Nucleus accumbens (tissue), 56 donors: ENCODE results near the gene MAP3K4.
"Not testable (repeated sequence)": the region's sequence is repeated elsewhere in the genome, so short reads cannot be mapped to it uniquely, and the experiment has no call there.

Experiments
- DNase-seq, 56 donors: peaks; one replicate each; lab custom pipeline; 2025; lab: John Stamatoyannopoulos, UW

MAP3K4 gene

DNA sequence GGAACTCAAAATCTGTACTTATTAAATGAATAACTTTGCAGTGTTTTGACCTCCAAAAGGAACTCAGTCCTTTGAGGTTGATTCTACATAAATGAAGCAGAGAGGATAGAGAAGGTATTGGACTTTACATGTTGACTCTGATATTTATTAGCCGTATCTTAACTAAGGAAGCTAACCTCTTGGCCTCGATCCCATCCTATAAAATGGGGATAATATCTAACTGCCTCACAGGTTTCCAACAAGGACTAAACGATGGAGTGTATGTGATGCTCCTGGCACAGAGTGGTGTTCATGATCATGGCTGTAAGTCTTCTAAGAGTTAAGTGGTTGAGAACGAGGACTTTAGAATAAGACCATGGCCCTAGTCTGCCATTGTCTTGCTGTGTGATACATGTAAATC is 24.2 kb upstream of the MAP3K4 start:
- no peak for DNase-seq

DNA sequence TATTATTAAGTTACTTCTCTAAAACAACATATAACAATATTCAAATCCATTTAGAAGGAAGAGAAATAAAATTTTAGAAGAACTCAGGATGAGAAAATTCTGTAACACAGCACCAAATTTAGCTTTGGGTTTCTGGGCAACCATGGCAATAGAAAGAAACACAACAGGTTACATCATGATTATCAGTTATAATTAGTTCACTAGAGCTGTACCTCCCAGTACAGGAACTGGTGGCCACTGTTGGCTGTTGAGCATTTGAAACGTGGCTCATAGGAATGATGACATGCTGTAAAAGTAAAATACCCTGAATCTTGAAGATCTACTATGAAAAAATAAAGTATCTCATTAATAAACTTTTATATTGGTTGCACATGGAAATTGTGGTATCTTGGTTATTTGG is 23.7 kb upstream of the MAP3K4 start:
- DNase-seq, result no peak

DNA sequence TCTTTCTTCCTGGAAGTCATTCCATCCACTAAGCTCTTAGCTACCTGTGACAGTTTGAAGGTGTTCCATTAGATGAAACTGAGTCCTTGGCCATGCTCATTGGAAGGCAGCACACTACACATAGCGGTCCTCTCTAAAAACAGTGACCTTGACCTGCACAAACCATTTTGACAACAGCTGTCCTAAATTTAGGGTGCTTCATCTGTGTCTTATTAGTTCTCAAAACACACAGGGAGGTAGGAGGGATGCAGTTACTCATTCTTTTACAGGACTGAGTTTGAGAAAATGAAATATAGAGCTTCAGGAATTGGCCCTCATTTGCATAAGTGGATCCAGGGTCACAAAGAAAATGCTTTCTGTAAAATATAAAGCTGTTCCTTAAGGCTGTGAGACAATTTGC is 20.4 kb upstream of the MAP3K4 start:
- DNase-seq, result no peak

DNA sequence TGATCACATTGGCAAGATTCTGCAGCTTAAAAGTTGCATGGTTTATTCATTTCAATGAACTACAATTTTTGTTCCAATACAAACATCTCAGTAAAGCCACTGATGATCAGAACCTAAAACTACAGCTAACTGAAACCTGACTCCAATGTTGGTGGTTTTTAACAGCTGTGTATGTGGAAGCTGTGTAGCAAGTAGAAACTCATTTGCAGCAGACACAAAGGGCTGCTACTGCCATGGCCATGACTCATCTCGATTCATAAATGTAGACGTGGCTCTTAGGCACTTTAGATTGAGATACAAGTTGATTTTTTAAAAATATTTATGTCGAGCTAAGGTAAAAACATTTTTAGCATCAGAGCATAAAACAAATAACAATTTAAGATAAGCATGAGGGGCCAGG is 19.5 kb upstream of the MAP3K4 start:
- DNase-seq, result no peak

DNA sequence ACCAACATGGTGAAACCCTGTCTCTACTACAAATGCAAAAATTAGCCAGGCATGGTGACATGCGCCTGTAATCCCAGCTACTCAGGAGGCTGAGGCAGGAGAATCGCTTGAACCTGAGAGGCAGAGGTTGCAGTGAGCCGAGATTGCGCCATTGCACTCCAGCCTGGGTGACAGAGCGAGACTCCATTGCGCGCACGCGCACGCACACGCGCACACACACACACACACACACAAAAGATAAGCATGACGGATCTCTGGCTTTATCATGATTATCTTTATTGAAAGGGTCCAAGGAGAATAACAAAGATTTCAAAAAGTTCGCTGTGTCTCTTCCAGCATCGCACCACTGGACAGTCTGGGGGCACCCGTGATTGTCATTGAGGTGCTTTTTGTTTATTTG is 19.0 kb upstream of the MAP3K4 start:
- not testable (repeated sequence) for DNase-seq

DNA sequence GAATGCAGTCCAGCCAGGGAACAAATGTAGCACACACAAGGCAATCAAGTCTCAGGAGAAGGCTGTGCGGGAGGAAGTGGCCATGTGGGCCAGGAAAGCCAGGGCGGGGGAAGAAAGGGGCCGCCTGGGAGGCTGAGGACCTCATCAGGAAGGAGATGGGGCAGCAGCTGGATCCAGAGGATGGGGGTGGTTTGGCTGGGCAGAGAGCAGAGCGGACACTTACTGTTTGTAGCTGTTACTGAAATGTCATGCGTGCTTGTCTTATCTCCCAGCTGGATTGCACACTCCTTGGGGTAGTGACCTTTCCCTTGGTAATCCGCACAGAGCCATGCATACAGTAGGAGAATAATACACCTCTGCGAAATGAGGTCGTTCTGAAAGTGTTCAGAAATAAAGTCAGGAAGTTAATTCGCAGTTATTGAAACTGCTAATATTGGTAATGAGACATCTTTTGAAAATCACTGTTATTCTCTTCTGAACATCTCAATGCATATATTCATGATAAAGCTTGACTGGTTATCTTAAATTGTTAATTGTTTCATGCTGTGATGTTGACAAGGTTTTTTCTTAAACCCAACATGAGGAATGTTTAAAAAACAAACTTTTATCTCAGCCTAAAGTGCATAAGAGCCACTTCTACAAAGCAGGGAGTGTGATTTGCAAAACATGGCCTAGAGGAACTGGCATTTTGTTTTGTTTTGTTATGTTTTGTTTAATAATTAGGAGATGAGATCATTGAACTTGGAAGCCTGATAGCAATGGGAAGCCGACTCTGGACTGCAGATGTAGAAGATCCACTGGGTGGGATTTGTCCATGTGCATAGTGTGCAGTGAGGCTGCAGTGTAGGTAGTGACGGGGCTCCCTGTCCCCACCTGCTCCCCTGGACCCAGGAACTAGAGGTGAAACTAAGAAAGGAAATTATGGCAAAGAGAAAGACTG is 18.0 kb upstream of the MAP3K4 start:
- no peak for DNase-seq

DNA sequence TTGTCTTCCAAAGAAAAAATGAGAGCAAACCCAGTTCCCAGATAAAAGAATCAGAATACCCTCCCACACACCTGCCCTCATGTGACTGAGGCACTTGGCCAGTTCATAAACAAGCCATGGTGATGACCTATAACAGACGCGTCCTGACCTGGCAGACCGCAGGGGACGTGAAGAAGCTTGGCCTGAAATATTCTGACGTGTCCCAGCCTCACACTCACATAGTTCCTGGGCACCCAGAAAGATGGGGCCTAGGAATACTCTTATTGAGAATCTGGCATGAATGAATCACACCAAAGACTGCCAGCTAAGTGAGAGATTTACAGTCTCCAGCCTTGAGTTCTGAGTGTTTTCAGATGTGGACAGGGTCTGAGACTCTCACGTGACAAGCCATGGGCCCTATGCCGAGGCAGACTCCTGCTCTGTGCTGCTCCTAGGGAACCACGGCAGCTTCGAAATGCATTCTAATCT is 17.2 kb upstream of the MAP3K4 start:
- DNase-seq, result peak in 1 of 56 donors; percentile 20

GRCh38 chr6:160975162-160975561 is 16.4 kb upstream of the MAP3K4 start:
- no peak for DNase-seq

GRCh38 chr6:160975961-160976360 is 15.6 kb upstream of the MAP3K4 start:
- not testable (repeated sequence) for DNase-seq

DNA sequence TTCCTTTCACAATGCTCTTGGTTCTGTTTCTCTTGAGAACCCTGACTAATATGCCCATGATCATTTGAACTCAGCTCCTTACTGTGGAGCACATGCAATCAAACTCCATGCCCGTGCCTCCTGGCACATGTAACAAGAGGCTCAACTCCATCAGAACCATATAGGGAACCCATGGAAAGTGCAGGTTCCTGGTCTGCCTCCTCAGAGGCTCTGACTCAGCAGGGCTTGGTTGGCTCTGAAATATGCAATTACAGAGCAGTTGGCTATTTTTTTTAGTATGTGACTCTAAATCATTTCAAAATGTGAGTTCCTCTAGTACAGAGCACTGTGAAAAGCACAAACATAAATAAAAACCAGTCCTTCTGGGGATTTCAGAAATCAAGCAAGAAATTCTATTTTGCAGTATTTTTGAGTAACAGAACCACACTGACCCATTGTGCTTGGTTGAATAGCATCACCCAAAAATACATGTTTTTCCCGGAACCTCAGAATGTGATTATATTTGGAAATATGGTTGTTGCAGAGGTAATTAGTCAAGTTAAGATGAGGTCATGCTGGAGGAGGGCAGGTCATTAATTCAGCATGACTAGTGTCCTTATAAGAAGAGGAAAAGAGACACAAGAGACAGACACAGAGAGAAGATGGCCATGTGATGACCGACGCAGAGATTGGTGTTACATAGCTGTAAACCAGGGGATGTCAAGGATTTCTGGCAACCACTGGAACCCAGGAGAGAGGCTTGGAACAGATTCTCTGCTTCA is 13.2 kb upstream of the MAP3K4 start:
- no peak for DNase-seq

DNA sequence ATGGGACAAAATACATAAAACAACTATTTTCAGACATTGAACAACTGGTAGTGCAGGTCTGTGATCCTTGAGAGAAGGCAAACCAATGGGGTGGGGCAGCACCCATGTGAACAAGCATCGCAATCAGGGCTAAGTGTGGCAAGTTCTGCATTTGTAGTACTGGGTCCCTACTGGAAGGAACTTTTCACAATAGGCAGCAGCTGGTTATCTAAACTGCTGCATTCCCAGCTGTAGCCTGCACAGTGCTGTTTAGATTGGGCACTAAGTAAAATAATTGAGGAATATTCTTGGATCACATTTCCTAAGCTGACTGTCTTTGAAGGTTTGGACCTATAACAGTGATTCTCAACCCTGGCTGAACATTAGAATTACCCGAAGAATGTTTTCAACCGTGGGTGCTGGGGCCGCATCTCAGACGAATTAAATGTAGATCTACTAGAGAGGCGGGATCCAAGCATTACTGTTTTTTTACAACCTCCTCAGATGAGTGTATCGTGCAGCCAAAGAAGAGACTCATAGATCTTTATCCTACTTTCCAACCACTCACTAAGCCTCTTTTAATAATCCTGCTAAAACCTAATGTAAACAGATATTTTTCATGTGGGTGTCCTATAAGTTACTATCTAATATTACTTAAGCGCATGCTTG is 12.4 kb upstream of the MAP3K4 start:
- no peak for DNase-seq

- DNase-seq, result not testable (repeated sequence)
These were observed 8.1 kb upstream of the MAP3K4 start for GRCh38 chr6:160983377-160983948.

DNA sequence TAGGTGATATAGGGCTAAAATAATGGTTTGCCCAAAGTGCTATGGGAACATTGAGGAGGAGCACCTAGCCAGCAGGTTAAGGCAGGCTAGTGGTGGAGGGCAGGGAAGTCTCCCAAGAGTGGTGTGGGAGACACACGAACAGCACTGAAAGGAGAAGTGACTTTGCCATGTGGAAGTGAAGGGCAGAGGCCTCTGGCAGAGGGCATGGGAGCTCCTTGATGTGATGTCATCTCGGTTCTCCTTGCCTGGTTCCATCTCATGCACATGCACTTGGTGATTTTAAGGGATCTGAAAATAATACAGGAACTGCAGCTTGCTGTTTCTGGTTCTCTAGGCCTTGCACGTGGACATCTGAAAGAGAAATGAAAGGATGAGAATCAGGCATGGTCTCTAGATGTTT is 4.7 kb upstream of the MAP3K4 start:
- no peak for DNase-seq

DNA sequence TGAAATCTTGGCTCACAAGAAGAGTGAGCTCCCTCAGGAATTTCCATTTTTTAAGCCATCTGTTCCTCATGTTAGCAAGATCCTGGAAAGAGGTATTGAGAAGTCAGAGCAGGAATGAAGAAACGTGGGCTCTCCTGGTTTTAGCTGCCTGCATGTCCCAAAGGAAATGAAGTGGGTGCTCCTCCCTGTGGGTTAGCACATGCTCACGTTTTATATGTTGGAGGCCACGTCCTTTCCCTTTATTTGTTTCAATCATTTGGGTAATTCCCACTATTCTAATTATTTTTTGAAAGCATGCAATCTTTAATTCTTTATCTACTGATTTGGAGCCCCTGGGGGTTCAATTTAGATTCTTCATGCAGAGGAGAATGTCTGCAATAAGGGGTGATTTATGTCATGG is 4.3 kb upstream of the MAP3K4 start:
- no peak for DNase-seq

DNA sequence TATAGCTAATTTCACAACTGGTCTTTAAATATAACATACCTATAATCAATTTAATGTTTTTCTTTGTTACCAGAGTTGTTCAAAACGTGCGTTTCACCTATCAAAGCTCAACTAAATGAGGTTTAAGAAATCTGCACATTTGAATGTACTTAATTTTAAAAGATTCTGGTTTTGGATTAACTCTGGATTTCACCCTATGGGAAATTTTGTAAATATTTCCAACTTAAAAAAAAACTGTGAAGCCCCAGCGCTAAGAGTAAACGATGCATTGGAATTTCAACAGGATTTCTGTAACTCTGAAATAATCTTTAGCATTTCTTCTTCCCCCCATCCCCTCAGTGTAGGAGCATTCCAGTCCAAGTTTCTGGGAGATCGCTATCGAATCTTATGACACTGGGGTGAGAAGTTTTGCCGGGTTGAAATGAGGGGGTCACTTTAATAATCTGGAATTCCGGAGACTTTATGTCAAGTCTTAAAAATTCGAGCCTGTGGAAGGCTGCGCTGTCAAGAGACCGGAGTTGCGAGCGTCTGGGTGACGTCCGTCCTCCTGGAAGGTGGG is 643 bp upstream of the MAP3K4 start:
- no peak for DNase-seq

- peak in 44 of 56 donors; percentile 0 to 75 (median 58) for DNase-seq
These were observed 751 bp downstream of the MAP3K4 start for GRCh38 chr6:160992061-160992979.

DNA sequence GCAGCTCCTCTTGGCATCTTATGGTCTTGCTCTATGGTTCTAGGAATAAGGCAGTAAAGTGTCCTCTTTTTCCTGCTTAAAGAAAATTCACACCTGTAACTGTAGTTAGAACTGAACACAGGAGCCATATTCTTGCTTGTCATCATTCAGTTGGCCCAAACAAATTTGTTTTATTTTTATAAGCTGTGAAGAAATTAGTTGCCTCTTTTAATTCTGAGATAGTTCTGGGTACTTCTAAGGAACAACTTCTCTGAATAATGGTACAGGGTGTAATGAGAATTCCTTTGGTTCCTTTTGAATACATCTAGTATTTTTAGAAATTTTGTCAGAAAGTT is 1.4 kb downstream of the MAP3K4 start:
- no peak for DNase-seq

- no peak for DNase-seq
These were observed 3.7 kb downstream of the MAP3K4 start for GRCh38 chr6:160995271-160995670.

DNA sequence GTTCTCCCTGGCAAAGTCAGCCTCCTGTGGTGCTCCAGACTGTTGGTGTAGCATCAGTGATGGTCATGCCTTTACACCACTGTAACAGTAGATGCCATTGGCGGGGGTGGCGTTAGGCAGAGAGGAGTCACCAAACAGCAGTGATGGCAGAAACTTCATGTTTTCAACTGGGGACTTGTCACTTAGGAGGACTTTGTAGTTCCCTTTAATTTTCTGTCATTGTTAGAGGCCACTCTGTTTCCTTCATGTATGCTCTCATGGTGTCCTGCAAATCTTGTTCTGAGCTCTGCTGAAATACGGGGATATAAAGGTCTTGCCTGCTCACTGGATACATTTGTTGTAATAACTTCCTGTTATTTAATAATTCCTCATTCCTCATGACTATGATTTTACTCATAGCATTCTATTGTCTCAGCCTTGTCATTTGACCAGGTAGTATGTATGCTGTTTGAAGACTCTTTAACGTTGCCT is 4.6 kb downstream of the MAP3K4 start:
- no peak for DNase-seq
